Measurements from ENCODE around the gene DUSP15.

DUSP15 gene

GRCh38 chr20:31859266-31859997 lies 10.9 kb downstream of the DUSP15 start:
- no peak for DNase-seq

GRCh38 chr20:31858760-31859083 lies 11.6 kb downstream of the DUSP15 start:
- DNase-seq = no peak

- DNase-seq = no peak
Observed at GRCh38 chr20:31857861-31858759, 12.2 kb downstream of the DUSP15 start.

GRCh38 chr20:31856516-31856915 lies 13.8 kb downstream of the DUSP15 start:
- no peak for DNase-seq

DNA sequence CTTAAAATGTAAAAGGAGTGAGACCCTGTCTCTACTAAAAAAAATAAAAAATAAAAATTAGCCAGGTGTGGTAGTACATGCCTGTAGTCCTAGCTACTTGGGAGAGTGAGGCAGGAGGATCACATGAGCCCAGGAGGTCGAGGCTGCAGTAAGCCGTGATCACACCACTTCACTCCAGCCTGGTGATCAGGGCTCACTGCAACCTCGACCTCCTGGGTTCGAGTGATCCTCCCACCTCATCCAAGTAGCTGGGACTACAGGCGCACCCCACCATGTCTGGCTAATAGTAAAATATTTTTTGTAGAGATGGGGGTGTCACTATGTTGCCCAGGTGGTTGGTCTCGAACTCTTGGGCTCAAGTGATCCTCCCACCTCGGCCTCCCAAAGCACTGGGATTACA lies 16.8 kb downstream of the DUSP15 start:
- no peak for DNase-seq

DNA sequence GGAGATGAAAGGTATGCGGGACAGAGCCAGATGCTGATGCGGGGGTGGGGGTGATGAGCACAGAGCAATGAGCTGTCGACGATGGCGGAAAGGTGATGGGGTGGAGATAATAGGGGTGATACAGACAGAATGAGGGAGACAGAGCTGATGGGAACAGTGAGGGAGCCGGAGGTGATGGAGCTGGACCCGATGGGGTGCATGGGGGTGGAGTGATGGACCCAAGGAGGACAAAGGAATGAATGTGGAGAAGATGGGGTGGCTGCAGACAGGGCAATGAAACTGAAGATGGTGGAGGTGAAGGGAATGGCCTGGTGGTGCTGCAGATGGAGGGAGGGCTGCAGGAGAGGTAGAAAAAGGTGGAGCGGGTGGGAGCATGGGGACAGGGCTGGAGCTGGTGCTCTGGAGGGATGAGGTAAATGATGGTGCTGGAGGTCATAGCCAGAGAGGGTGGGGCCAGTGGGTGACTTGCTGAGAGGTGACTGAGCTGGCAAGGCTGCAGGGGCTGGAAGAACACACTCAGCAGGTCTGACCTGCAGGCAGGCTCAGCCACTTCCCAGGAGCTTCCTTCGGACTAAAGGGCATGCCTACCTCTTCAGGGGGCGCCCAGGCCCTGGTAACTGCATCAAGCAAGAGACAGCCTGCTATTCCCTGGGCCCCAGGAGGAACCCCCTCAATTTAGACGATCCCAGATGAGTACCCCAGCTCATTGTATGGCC lies 18.9 kb downstream of the DUSP15 start:
- no peak for DNase-seq

DNA sequence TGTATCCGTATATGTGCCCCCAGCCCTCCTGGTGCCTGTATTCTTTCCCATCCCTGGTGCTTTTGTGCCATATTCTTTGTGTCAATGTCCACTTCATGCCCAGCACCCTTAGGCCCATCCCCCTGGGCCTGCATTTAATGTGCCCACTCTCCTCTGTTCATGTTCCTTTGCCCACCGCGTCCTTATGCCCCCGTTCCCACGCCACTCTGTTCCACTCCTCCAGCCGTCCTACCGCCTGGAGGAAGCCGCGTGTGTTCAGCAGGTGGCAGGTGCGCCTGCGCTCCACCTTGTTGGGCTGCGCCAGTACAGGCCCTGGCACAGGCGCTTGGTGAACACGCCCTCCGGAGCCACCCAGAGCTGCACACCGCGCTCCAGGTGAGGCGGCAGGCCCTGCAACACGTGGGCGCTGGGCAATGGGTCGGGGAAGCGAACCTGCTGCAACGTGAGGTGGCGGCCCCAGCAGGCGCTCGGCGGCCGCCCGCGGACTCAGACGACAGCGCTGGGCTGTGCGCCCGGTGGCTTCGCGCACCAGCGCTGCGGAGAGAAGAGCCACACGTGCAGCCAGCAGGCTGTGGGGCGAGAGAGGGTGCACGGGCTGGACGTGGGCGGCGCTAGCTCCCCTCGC lies 20.9 kb downstream of the DUSP15 start:
- no peak for DNase-seq

DNA sequence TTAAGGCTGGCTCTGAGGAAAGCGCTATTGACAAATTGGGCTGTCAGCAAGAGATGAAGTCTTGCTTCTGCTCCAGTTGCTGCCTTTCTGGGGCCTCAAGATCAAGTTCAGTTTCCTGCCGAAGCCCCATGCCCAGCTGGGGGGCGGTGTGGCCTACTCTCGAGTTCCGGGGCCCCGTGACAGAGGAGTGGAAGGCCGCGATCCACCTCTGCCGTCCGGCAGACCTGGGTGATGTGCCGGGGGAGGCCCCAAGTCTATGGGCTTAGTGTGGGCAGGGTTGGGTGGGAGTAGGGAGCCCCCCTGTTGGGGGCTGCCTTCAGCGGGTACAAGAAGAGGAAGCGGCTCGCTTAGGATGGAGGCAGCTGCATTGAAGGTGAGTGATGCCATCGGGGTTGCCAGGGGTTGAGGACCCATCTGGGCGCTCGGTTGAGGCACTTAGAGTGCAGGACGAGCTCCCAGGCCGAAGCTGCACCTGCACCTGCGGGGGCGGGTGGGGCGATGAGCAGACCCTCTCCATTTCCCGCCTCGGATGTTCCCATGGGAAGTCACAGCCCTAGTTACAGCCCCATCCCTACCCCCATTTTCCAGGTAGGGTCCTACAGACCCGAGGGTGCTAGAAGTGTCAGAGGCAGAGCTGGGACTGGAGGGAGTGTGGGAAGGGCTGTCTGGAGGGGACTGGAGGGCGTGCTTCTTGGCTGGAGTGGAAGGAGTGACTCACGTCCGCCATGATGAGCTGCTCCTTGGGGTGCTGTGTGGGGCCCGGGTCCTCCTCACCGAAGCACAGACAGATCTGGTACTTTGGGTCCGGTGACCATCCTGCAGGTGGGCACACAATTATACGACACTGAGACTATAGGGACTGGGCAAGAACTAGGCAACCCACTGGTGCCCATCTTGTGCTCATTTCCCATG lies 22.0 kb downstream of the DUSP15 start:
- DNase-seq = no peak

DNA sequence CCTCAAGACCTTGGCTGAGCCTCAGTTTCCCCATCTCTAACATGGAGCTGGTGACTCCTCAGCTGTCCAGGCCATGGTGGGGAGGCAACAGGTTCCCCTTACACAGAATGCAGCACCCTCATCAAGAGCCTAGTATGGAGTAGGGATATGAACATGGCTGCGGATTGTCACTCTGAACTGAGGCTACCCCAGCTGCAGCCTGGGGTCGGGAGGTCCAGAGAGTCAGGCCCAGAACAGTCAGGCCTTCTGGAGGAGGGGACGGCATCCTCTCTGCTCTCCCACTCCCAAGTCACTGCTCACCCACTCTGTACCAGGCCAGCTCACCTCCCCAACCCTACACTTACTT lies 23.6 kb downstream of the DUSP15 start:
- DNase-seq = no peak

- DNase-seq = no peak
Observed at GRCh38 chr20:31845300-31845863, 24.9 kb downstream of the DUSP15 start, which contains the start of gene FOXS1. FOXS1 (minus strand) TSS chr20:31845604; CDS start chr20:31845542, 62 bp downstream.

DNA sequence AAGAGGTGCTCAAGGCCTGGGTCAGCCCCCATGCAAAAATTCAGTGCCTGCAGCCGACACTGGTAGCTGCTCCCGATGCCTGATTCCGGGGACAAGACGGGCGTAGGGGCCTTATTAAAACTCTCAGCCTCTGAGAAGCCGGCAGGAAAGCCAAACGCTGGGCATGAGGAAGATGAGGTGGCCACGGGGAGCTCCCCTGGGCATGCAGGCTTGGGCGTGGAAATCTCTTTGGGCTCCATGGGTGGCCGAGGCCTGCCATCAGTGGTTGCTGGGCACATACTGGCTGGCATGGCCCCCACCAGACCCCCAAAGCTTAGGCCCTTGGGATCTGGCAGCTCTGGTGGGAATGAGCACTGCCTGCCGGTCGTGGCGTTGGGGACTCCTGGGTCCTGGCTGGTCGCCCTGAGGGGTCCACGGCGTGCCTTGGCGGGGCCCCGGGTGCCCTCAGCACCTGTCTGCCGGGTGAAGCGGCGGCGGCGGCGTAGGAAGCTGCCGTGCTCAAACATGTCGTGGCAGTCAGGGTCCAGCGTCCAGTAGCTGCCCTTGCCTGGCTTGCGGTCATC lies 25.5 kb downstream of the DUSP15 start:
- no peak for DNase-seq

DNA sequence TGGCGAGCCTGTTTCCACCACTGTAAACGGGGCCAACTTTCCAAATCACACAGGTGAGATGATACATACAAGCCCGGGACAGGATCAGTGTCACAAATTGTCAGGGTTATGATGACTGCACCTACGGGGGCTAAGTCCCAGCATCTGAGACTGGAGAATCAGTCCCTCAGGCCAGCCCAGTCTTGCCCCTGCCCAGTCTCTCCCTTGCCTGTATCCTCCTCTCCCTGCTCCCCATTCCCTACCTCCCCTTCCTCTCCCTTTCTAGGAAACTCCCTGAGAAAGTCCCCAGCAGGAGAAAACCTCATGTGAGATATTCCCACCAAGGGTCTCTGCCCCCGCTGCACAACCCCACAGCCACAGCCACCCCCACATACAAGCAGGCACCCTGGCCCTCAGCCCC lies 26.4 kb downstream of the DUSP15 start:
- DNase-seq = no peak

- DNase-seq = no peak
Observed at GRCh38 chr20:31843288-31843687, 27.0 kb downstream of the DUSP15 start.

DNA sequence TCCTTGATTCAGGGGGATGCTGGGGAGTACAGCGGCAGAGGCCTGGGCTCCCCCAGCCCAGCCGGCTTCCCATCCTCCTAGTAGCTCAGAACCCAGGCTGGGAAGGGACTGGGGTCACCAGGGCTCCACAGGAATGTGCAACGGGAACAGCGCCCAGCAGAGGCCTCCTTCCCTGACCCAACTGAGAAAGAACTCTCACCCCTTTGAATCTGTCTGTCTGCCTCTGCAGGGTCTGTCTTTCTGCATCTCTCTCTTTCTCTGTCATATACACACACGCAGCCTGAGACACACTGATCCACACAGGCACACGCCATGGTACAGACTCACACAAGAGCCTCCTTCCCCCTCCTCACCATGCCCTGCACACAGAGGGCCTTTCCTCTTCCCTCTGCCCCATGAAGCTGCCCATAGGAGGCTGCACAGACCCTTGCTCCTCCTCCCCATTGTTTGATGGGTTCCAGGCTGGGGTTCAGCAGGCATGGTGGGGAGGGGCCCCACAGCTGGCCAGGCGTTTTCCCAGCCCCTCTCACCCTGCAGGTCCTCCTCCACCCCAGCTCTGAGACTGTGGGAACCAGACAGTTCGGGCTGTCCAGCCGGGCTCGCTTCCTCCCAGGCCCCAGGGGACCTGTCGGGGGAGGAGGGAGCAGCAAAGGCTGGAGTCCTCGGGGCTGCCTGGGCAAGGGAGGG lies 27.7 kb downstream of the DUSP15 start:
- no peak for DNase-seq

GRCh38 chr20:31841928-31842327 lies 28.4 kb downstream of the DUSP15 start:
- no peak for DNase-seq

- no peak for DNase-seq
Observed at GRCh38 chr20:31840906-31841816, 29.2 kb downstream of the DUSP15 start.

GRCh38 chr20:31839782-31840487 lies 30.4 kb downstream of the DUSP15 start:
- no peak for DNase-seq

DNA sequence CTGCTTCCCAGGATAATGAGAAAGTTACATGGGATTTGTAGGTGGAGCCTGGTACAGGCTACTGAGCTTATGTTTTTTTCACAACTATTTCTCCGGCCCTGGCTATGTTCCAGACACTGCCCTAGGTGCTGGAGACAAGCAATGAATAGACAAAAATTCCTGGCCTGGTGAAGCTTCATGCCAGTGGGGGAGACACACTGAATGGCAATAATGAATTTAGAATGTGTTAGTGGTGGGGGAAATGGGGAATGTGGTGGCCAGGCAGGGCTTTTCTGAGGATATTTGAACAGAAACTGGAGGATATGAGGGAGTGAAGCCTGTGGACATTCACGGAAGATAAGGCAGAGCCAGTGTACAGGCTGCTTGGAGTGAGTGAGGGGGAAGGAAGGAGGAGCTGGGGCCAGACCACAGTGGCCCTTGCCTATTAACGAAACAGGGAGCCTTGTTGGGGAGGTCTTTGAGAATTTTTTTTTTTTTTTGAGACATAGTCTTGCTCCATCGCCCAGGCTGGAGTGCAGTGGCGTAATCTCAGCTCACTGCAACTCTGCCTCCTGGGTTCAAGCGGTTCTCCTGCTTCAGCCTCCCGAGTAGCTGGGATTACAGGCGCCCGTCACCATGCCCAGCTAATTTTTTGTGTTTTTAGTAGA lies 31.6 kb downstream of the DUSP15 start:
- no peak for DNase-seq
